H1 (cell line): ENCODE results near the gene PFN3. TPM values are rescaled to one million over a fixed set of nuclear protein-coding genes. Genes with fewer than 3 reads are reported as not detected.
A peak's percentile ranks its signal among the peaks of the same experiment; 100 is the strongest.

Source experiments
- CTCF ChIA-PET: fragments of 300-600 bp; sonication (Branson Sonifier 250); formaldehyde crosslinking; loops from one replicate; lab custom pipeline; 2021; ENCODE audit not compliant: partially characterized antibody; lab: Charles Lee
- POLR2A ChIA-PET: fragments of 300-600 bp; sonication (Branson Sonifier 250); formaldehyde crosslinking; loops from one replicate; lab custom pipeline; 2021; ENCODE audit warnings: inconsistent platforms; ENCODE audit not compliant: partially characterized antibody; lab: Charles Lee
- DNase-seq, 2 experiments: peaks; one replicate each; pipeline versions ENCODE4 v3.0.0 to v3.0.0-alpha.2; 2010 to 2022; ENCODE audit warnings: low spot score in 2 of 2, low read depth in 1 of 2, mixed read lengths in 1 of 2
- FAIRE-seq: peaks from 2 replicates; lab custom pipeline; 2011; peaks lifted over from hg19 to GRCh38; lab: Jason Lieb, UNC
- H2AFZ ChIP-seq: 2 replicates; pipeline ENCODE4 v1.8.1; 2012; ENCODE audit warnings: low read length, inconsistent platforms
- H2AK5ac ChIP-seq: 2 replicates; pipeline ENCODE4 v1.6.1; 2013; ENCODE audit warnings: low read depth, low read length
- H2BK120ac ChIP-seq: replicated peaks from 2 replicates; pipeline ENCODE3; 2013; ENCODE audit warnings: low read depth, low read length, inconsistent platforms
- H2BK12ac ChIP-seq: 2 replicates; pipeline ENCODE4 v1.6.1; 2013; ENCODE audit warnings: low read depth, low read length
- H2BK15ac ChIP-seq: 2 replicates; pipeline ENCODE4 v1.6.1; 2013; ENCODE audit warnings: low read length
- H2BK20ac ChIP-seq: 2 replicates; pipeline ENCODE4 v1.6.1; 2013; ENCODE audit warnings: low read length
- H2BK5ac ChIP-seq: 2 replicates; pipeline ENCODE4 v1.6.1; 2013; ENCODE audit warnings: low read depth, low read length
- H3K14ac ChIP-seq: 2 replicates; pipeline ENCODE4 v1.6.1; 2013; ENCODE audit warnings: inconsistent platforms; ENCODE audit not compliant: insufficient read length
- H3K18ac ChIP-seq: 2 replicates; pipeline ENCODE4 v1.6.1; 2013; ENCODE audit warnings: low read length; ENCODE audit errors: extremely low read depth
- H3K23ac ChIP-seq: 2 replicates; pipeline ENCODE4 v1.6.1; 2013; ENCODE audit warnings: inconsistent platforms; ENCODE audit not compliant: insufficient read length
- H3K23me2 ChIP-seq: 2 replicates; pipeline ENCODE4 v1.6.1; 2013; ENCODE audit warnings: low read depth, low read length
- H3K27ac ChIP-seq: 2 replicates; pipeline ENCODE4 v1.6.1; 2011; ENCODE audit warnings: low read depth, low read length, inconsistent platforms
- H3K27me3 ChIP-seq, 4 experiments: replicated peaks in 1 of 4; 1 replicate in 1 of 4; 2 replicates in 3 of 4; pipeline versions ENCODE4 v1.6.1 to v1.8.1; 2011 to 2013; ENCODE audit warnings: low read length in 3 of 4, mild to moderate bottlenecking in 3 of 4, inconsistent platforms in 2 of 4, mixed read lengths in 2 of 4, moderate library complexity in 1 of 4; ENCODE audit not compliant: control insufficient read depth in 3 of 4, insufficient read depth in 3 of 4; ENCODE audit errors: extremely low read depth in 1 of 4
- H3K36me3 ChIP-seq, 4 experiments: 2 replicates each; pipeline versions ENCODE4 v1.6.1 to v1.8.1; 2011 to 2013; ENCODE audit warnings: mild to moderate bottlenecking in 4 of 4, low read length in 3 of 4, moderate library complexity in 2 of 4, control low read depth in 1 of 4, inconsistent platforms in 1 of 4; ENCODE audit not compliant: insufficient read depth in 4 of 4, control insufficient read depth in 2 of 4
- H3K4ac ChIP-seq: replicated peaks from 2 replicates; pipeline ENCODE3; 2013; ENCODE audit warnings: low read length, low read depth, mixed read lengths, inconsistent platforms; ENCODE audit not compliant: insufficient read length
- H3K4me1 ChIP-seq, 4 experiments: replicated peaks in 1 of 4; 1 replicate in 1 of 4; 2 replicates in 3 of 4; pipeline versions ENCODE4 v1.6.1 to v1.8.1; 2011 to 2013; ENCODE audit warnings: low read length in 3 of 4, inconsistent platforms in 2 of 4, mixed read lengths in 1 of 4; ENCODE audit not compliant: insufficient read depth in 4 of 4, control insufficient read depth in 3 of 4
- H3K4me2 ChIP-seq, 2 experiments: 2 replicates each; pipeline versions ENCODE4 v1.6.1 to v1.8.1; 2011 to 2013; ENCODE audit warnings: low read depth in 2 of 2, low read length in 2 of 2, control low read depth in 1 of 2, inconsistent platforms in 1 of 2, mild to moderate bottlenecking in 1 of 2; ENCODE audit not compliant: insufficient read depth in 1 of 2
- H3K4me3 ChIP-seq, 4 experiments: fragments of 200-600, 300-600 bp in 1 of 4; sonication (generic), shearing (Covaris generic), sonication (Bioruptor Twin) in 1 of 4; 2 replicates each; pipeline versions ENCODE4 v1.5.1 to v1.8.1; 2011 to 2016; ENCODE audit warnings: low read length in 4 of 4, low read depth in 3 of 4, control low read depth in 2 of 4, inconsistent platforms in 2 of 4, mild to moderate bottlenecking in 2 of 4, mixed read lengths in 1 of 4, moderate library complexity in 1 of 4; ENCODE audit not compliant: insufficient read depth in 2 of 4; ENCODE audit errors: extremely low read depth in 1 of 4
- H3K56ac ChIP-seq: replicated peaks from 2 replicates; pipeline ENCODE3; 2013; ENCODE audit warnings: low read depth, mild to moderate bottlenecking, mixed read lengths, low read length, inconsistent platforms; ENCODE audit not compliant: insufficient read length
- H3K79me1 ChIP-seq: 2 replicates; pipeline ENCODE4 v1.6.1; 2013; ENCODE audit warnings: low read depth, low read length, control low read depth
- H3K79me2 ChIP-seq, 2 experiments: 2 replicates each; pipeline versions ENCODE4 v1.6.1 to v1.8.1; 2012 to 2013; ENCODE audit warnings: low read length in 2 of 2, mild to moderate bottlenecking in 2 of 2, inconsistent platforms in 1 of 2; ENCODE audit not compliant: insufficient read depth in 2 of 2, control insufficient read depth in 1 of 2
- H3K9ac ChIP-seq, 4 experiments: replicated peaks in 1 of 4; 1 replicate in 1 of 4; 2 replicates in 3 of 4; pipeline versions ENCODE4 v1.6.1 to v1.8.1; 2011 to 2013; ENCODE audit warnings: low read depth in 3 of 4, low read length in 3 of 4, control low read depth in 2 of 4, mild to moderate bottlenecking in 2 of 4, moderate library complexity in 2 of 4, inconsistent platforms in 1 of 4; ENCODE audit errors: extremely low read depth in 1 of 4
- H3K9me3 ChIP-seq, 2 experiments: 2 replicates each; pipeline versions ENCODE4 v1.6.1 to v1.8.1; 2012 to 2013; ENCODE audit warnings: mild to moderate bottlenecking in 2 of 2, moderate library complexity in 2 of 2, control low read depth in 1 of 2, inconsistent platforms in 1 of 2, low read depth in 1 of 2, low read length in 1 of 2, mixed read lengths in 1 of 2; ENCODE audit not compliant: insufficient read depth in 2 of 2
- H4K20me1 ChIP-seq, 2 experiments: replicated peaks in 1 of 2; 2 replicates each; pipeline versions ENCODE3 to v1.8.1; 2011 to 2013; ENCODE audit warnings: inconsistent platforms in 2 of 2, low read length in 2 of 2, mild to moderate bottlenecking in 1 of 2; ENCODE audit not compliant: insufficient read depth in 2 of 2, control insufficient read depth in 1 of 2
- H4K5ac ChIP-seq: 2 replicates; pipeline ENCODE4 v1.6.1; 2013; ENCODE audit warnings: low read length, low read depth, mixed read lengths, inconsistent platforms; ENCODE audit not compliant: insufficient read length
- H4K8ac ChIP-seq: 2 replicates; pipeline ENCODE4 v1.8.0; 2013; ENCODE audit warnings: mild to moderate bottlenecking, moderate library complexity, low read length, inconsistent platforms; ENCODE audit not compliant: insufficient read depth; ENCODE audit errors: extremely low read depth
- H4K91ac ChIP-seq: replicated peaks from 2 replicates; pipeline ENCODE3; 2013; ENCODE audit warnings: low read length, mixed read lengths, inconsistent platforms; ENCODE audit not compliant: insufficient read length
- ASH2L ChIP-seq: fragments of 200-600, 300-600 bp; sonication (generic); IDR thresholded peaks from one replicate; pipeline ENCODE4 v1.7.1; 2017; ENCODE audit warnings: low read length
- BRCA1 ChIP-seq: IDR thresholded peaks from 2 replicates; pipeline ENCODE4 v1.6.1; 2012; ENCODE audit warnings: low read depth, low read length, improper control_type of control experiment
- CBX8 ChIP-seq: fragments of 300-800, 300-1000 bp; sonication (generic); IDR thresholded peaks from 2 replicates; pipeline ENCODE4 v1.7.1; 2016; ENCODE audit warnings: low read depth, low read length, borderline replicate concordance
- CTBP2 ChIP-seq: IDR thresholded peaks from 2 replicates; pipeline ENCODE4 v1.7.0; 2011; ENCODE audit warnings: borderline replicate concordance, mild to moderate bottlenecking, moderate library complexity, mixed read lengths, low read length; ENCODE audit not compliant: insufficient read depth, insufficient read length
- JUND ChIP-seq: IDR thresholded peaks from 2 replicates; pipeline ENCODE4 v1.6.1; 2011; ENCODE audit warnings: mild to moderate bottlenecking, improper control_type of control experiment, low read length
- RAD21 ChIP-seq, 2 experiments: IDR thresholded peaks in 1 of 2; conservative IDR thresholded peaks in 1 of 2; 2 replicates each; pipeline ENCODE4 v1.6.1; 2011; ENCODE audit warnings: low read depth in 2 of 2, low read length in 2 of 2, improper control_type of control experiment in 1 of 2, inconsistent platforms in 1 of 2, mild to moderate bottlenecking in 1 of 2, moderate library complexity in 1 of 2
- RXRA ChIP-seq: IDR thresholded peaks from 2 replicates; pipeline ENCODE4 v1.6.1; 2011; ENCODE audit warnings: low read depth, mild to moderate bottlenecking, low read length, moderate library complexity; ENCODE audit not compliant: insufficient read depth
- SIRT6 ChIP-seq: IDR thresholded peaks from one replicate; pipeline ENCODE4 v1.7.1; 2012; ENCODE audit warnings: low read length, inconsistent platforms
- SP4 ChIP-seq: IDR thresholded peaks from 2 replicates; pipeline ENCODE4 v1.6.1; 2012; ENCODE audit warnings: low read length, inconsistent platforms
- WGBS, 2 experiments: shearing (Covaris generic) in 1 of 2; methylation state at CpG; one replicate each; pipeline versions ENCODE4 v1.1.6 to v1.1.7; 2013 to 2015; ENCODE audit warnings: low lambda C conversion rate in 2 of 2, mixed read lengths in 2 of 2, inconsistent platforms in 1 of 2, low coverage in 1 of 2, missing lambda C conversion rate in 1 of 2; ENCODE audit not compliant: insufficient replicate concordance in 2 of 2, insufficient coverage in 1 of 2, insufficient read length in 1 of 2; ENCODE audit errors: extremely low coverage in 1 of 2, missing lambda C conversion rate in 1 of 2; 5-methylcytosine and 5-hydroxymethylcytosine counted together
- polyA plus RNA-seq, 7 experiments: library from polyadenylated mRNA; depleted of rRNA in 3 of 7; stranded (reverse) in 5 of 7; unstranded in 2 of 7; fragments of >200 nt in 5 of 7; fragments of 200-250 nt in 2 of 7; gene quantifications; 1 replicate in 5 of 7; 2 replicates in 1 of 7; 4 replicates in 1 of 7; pipeline versions ENCODE4 v1.2.1 to v1.2.3, GENCODE V29; 2011 to 2013; ENCODE audit warnings: missing spikeins in 2 of 7, mixed read lengths in 2 of 7
- total RNA-seq: library from RNA; stranded (reverse); fragmentation: NEBNext Ultra II Directional; extraction: Animal tissue kit (Norgen Biotek cat#: 25700); gene quantifications from 2 replicates; pipeline ENCODE4 v1.2.1, GENCODE V29; 2021
- TF ChIP-seq, protein P1 (sequence below): IDR thresholded peaks from 2 replicates; pipeline ENCODE4 v1.6.1; 2012; ENCODE audit warnings: inconsistent platforms

The PFN3 gene
- total and polyA plus RNA-seq, 2 of the 8 experiments (the other 6 are each of a cell fraction or from before 2014, with no cell fraction given), result not detected

GRCh38 chr5:177369645-177370440 is 30.6 kb downstream of the PFN3 start:
- Histone ChIP-seq H2AK5ac (0 out of 2 replicates have a peak overlapping the region, but pooled peaks have one; percentile 75), H3K18ac (peak overlapping the region; percentile 83; the same call in 1 of the 2 replicates), H3K56ac (no peak overlapping the region), H3K4me3 (peak overlapping the region in 1 of 4 experiments; percentile 43; a peak in 1 of 8 replicates), H3K4me2 (peak overlapping the region; percentile 53 to 54), H3K79me2 (no peaks in the 10 kb centered on the region), H3K4me1 (peaks cover 8 to 39% (median 32%) of the 10 kb centered on the region in 4 experiments), H2BK5ac (peak overlapping the region; percentile 69; the same call in 1 of the 2 replicates), H4K91ac (no peak overlapping the region), H3K23me2 (peaks cover 19% of the 10 kb centered on the region; the same call in 1 of the 2 replicates), H2BK120ac (no peak overlapping the region), H3K79me1 (peaks cover 7% of the 10 kb centered on the region; the same call in 1 of the 2 replicates), H3K9ac (no peak overlapping the region), H3K36me3 (no peaks in the 10 kb centered on the region), H4K8ac (no peak overlapping the region), H2BK15ac (peak overlapping the region; percentile 96; the same call in 1 of the 2 replicates), H3K27me3 (peaks cover 1 to 14% (median 12%) of the 10 kb centered on the region in 4 experiments; a peak in 4 of 7 replicates), H4K20me1 (peaks cover 0 to 8% of the 10 kb centered on the region in 2 experiments), H3K27ac (peak overlapping the region; percentile 60; the same call in 1 of the 2 replicates), H4K5ac (no peak overlapping the region), H2BK20ac (no peak overlapping the region), H3K23ac (no peak overlapping the region), H3K4ac (no peak overlapping the region), H3K14ac (no peak overlapping the region), H3K9me3 (no peaks in the 10 kb centered on the region), H2BK12ac (no peak overlapping the region), H2AFZ (no peak overlapping the region; the same call in 1 of the 2 replicates)
- POLR2A ChIA-PET, result interaction anchor here (0.6 to 4.4 kb wide), 11 partner anchors 9 to 814 kb away, joined by 3 to 18 read pairs (median 3); partner anchors contain the start of gene LMAN2
- DNase-seq (no peak), FAIRE-seq (no peak)
- WGBS, 2 experiments, result 82% methylated on average over 11 of the region's 11 CpGs; no CpG with 5 or more reads in 1 of the 2 experiments
- CTCF ChIA-PET, result interaction anchor here (0.6 to 16.9 kb wide), 30 partner anchors 9 to 719 kb away, joined by 3 to 363 read pairs (median 6); partner anchors contain the start of genes GRK6, LMAN2, MXD3 and PFN3
- TF ChIP-seq BRCA1 (no peak), CBX8 (no peak), RAD21 (IDR thresholded peaks at IDR 0.05 in 1 of 2, conservative IDR thresholded peaks at IDR 0.05 in 1 of 2; ENCODE audit: low read depth in 2 of 2, low read length in 2 of 2) (no peak), CTBP2 (no peak), ASH2L (no peak), SP4 (no peak), JUND (no peak), RXRA (no peak), SIRT6 (no peak)
- TF ChIP-seq, protein P1, sequence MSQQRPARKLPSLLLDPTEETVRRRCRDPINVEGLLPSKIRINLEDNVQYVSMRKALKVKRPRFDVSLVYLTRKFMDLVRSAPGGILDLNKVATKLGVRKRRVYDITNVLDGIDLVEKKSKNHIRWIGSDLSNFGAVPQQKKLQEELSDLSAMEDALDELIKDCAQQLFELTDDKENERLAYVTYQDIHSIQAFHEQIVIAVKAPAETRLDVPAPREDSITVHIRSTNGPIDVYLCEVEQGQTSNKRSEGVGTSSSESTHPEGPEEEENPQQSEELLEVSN, result no peak
